Measurements from ENCODE around the gene EPHB6. TPM values are rescaled to one million over a fixed set of nuclear protein-coding genes. Genes with fewer than 3 reads are reported as not detected.

Gene EPHB6
- total RNA-seq, 2 experiments from 2014 or later, result 50.7 to 55.8 TPM

GRCh38 chr7:142859829-142860228 lies 5.0 kb downstream of the EPHB6 start:
- TF ChIP-seq CTCF (IDR thresholded peaks at IDR 0.05), result no peak
- ATAC-seq (ENCODE audit: poor library complexity) (no peak), DNase-seq (no peak)
- H3K27ac ChIP-seq (ENCODE audit: low read depth in 1 of 2, low read length in 2 of 2), result no peak overlapping the region
- intact Hi-C loops (cut with DNase I, micrococcal nuclease), result loop anchor here in 1 of 2 experiments (10.0 kb wide), 4 partner anchors 45 to 525 kb away; partner anchors contain the start of genes CASP2, TMEM139 and ZYX
- Mint-ChIP-seq H3K9me3 (no peaks in the 10 kb centered on the region), H3K27ac (peak overlapping the region; percentile 12), H3K4me3 (peak overlapping the region; percentile 39), H3K36me3 (ENCODE audit: low read depth) (peaks cover 39% of the 10 kb centered on the region), H3K4me1 (ENCODE audit: low read depth) (peaks cover 48% of the 10 kb centered on the region), H3K27me3 (no peaks in the 10 kb centered on the region)
- no peak overlapping the region for H3K4me3 ChIP-seq (ENCODE audit: low read length)
- H3K9me3 ChIP-seq (ENCODE audit: control insufficient read depth in 1 of 2, insufficient read depth in 1 of 2, low read length in 2 of 2), result no peaks in the 10 kb centered on the region
- peaks cover 8% of the 10 kb centered on the region for H3K36me3 ChIP-seq (ENCODE audit: insufficient read depth, low read length)
- H3K27me3 ChIP-seq (ENCODE audit: control insufficient read depth in 1 of 2, insufficient read depth in 2 of 2, low read length in 2 of 2), result no peaks in the 10 kb centered on the region
- ChIA-PET CTCF (no interaction called here), POLR2A (interaction anchor here (3.9 kb wide), 1 partner anchor 51 kb away, joined by 18 read pairs; no protein-coding TSS in a partner anchor)
- peaks cover 24% of the 10 kb centered on the region for H3K4me1 ChIP-seq (ENCODE audit: insufficient read depth, low read length)

- TF ChIP-seq CTCF (IDR thresholded peaks at IDR 0.05), result no peak
These were observed 6.1 kb downstream of the EPHB6 start for GRCh38 chr7:142860968-142861367.

GRCh38 chr7:142862351-142862750 lies 7.5 kb downstream of the EPHB6 start:
- ATAC-seq (ENCODE audit: poor library complexity), result no peak
- no peak overlapping the region for H3K4me3 Mint-ChIP-seq
- Histone ChIP-seq H3K9me3 (ENCODE audit: control insufficient read depth in 1 of 2, insufficient read depth in 1 of 2, low read length in 2 of 2) (no peaks in the 10 kb centered on the region), H3K4me1 (ENCODE audit: insufficient read depth, low read length) (peaks cover 9% of the 10 kb centered on the region), H3K36me3 (ENCODE audit: insufficient read depth, low read length) (peaks cover 10% of the 10 kb centered on the region), H3K27ac (ENCODE audit: low read depth in 1 of 2, low read length in 2 of 2) (no peak overlapping the region), H3K27me3 (ENCODE audit: control insufficient read depth in 1 of 2, insufficient read depth in 2 of 2, low read length in 2 of 2) (no peaks in the 10 kb centered on the region), H3K4me3 (ENCODE audit: low read length) (no peak overlapping the region)
- peaks cover 48% of the 10 kb centered on the region for H3K36me3 Mint-ChIP-seq (ENCODE audit: low read depth)
- peaks cover 34% of the 10 kb centered on the region for H3K4me1 Mint-ChIP-seq (ENCODE audit: low read depth)
- no peaks in the 10 kb centered on the region for H3K9me3 Mint-ChIP-seq
- no peak for DNase-seq
- POLR2A ChIA-PET, result interaction anchor here (0.7 to 1.1 kb wide), 2 partner anchors 9 to 58 kb away, joined by 3 to 4 read pairs; no protein-coding TSS in a partner anchor
- CTCF ChIA-PET, result interaction anchor here (1.7 kb wide), 1 partner anchor 8 kb away, joined by 7 read pairs; no protein-coding TSS in a partner anchor
- H3K27ac Mint-ChIP-seq, result no peak overlapping the region
- no peaks in the 10 kb centered on the region for H3K27me3 Mint-ChIP-seq
- no peak for TF ChIP-seq CTCF (IDR thresholded peaks at IDR 0.05)
- intact Hi-C loops (cut with DNase I, micrococcal nuclease), result loop anchor here in 1 of 2 experiments (10.0 kb wide), 1 partner anchor 48 kb away; no protein-coding TSS in a partner anchor

More at GRCh38 chr7:142860968-142861367, 6.1 kb downstream of the EPHB6 start:
- DNase-seq (no peak), ATAC-seq (ENCODE audit: poor library complexity) (peak; percentile 38)
- no peak overlapping the region for H3K27ac ChIP-seq (ENCODE audit: low read depth in 1 of 2, low read length in 2 of 2)
- H3K4me1 Mint-ChIP-seq (ENCODE audit: low read depth), result peaks cover 40% of the 10 kb centered on the region
- CTCF ChIA-PET, result interaction anchor here (0.8 kb wide), 1 partner anchor 20 kb away, joined by 3 read pairs; no protein-coding TSS in a partner anchor
- no peaks in the 10 kb centered on the region for H3K27me3 Mint-ChIP-seq
- H3K27me3 ChIP-seq (ENCODE audit: control insufficient read depth in 1 of 2, insufficient read depth in 2 of 2, low read length in 2 of 2), result no peaks in the 10 kb centered on the region
- POLR2A ChIA-PET, result interaction anchor here (0.7 to 3.9 kb wide), 4 partner anchors 47 to 537 kb away, joined by 3 to 18 read pairs (median 4); no protein-coding TSS in a partner anchor
- H3K9me3 Mint-ChIP-seq, result no peaks in the 10 kb centered on the region
- no peaks in the 10 kb centered on the region for H3K9me3 ChIP-seq (ENCODE audit: control insufficient read depth in 1 of 2, insufficient read depth in 1 of 2, low read length in 2 of 2)
- peak overlapping the region; percentile 12 for H3K27ac Mint-ChIP-seq
- peaks cover 38% of the 10 kb centered on the region for H3K36me3 Mint-ChIP-seq (ENCODE audit: low read depth)
- H3K4me1 ChIP-seq (ENCODE audit: insufficient read depth, low read length), result peaks cover 20% of the 10 kb centered on the region
- H3K4me3 ChIP-seq (ENCODE audit: low read length), result no peak overlapping the region
- no peak overlapping the region for H3K4me3 Mint-ChIP-seq
- intact Hi-C loops (cut with DNase I, micrococcal nuclease), result loop anchor here in 1 of 2 experiments (10.0 kb wide), 1 partner anchor 46 kb away; no protein-coding TSS in a partner anchor
- H3K36me3 ChIP-seq (ENCODE audit: insufficient read depth, low read length), result peaks cover 8% of the 10 kb centered on the region

Data from CD4-positive, alpha-beta T cell (primary cell).